Spleen (tissue), 7 donors: ENCODE data around the gene AAK1.

ENCODE experiments used
- CTCF ChIP-seq, 11 experiments: fragments of 200-600 bp in 7 of 11; fragments of 450-650 bp in 4 of 11; sonication (generic) in 4 of 11; IDR thresholded peaks in 8 of 11; conservative IDR thresholded peaks in 3 of 11; 1 replicate in 7 of 11; 2 replicates in 4 of 11; pipeline versions ENCODE4 v1.4.0 to v1.8.0; 2016 to 2021; ENCODE audit warnings: antibody characterized with exemption in 11 of 11, inconsistent platforms in 4 of 11, mild to moderate bottlenecking in 1 of 11
- POLR2A ChIP-seq, 3 donors: fragments of 450-650 bp; IDR thresholded peaks; one replicate each; pipeline ENCODE4 v1.5.1; 2017; ENCODE audit warnings: antibody characterized with exemption in 3 of 3, mild to moderate bottlenecking in 1 of 3
- donor health status: DM: no; HTN: no; CAD: no; lungs with moderate emphysema.
- donor health status: DM: no; HTN: no; CAD: no.
- donor health status: DM: no; HTN: no; CAD: no.

GRCh38 chr2:69619725-69620124, 23.8 kb downstream of the AAK1 start:
- TF ChIP-seq POLR2A (IDR thresholded peaks at IDR 0.05) (no peak), CTCF (IDR thresholded peaks at IDR 0.05 in 8 of 11, conservative IDR thresholded peaks at IDR 0.05 in 3 of 11) (no peak)
